GM12892 (cell line): ENCODE data around the gene GPR84.
A peak's percentile ranks its signal among the peaks of the same experiment; 100 is the strongest.

Source experiments
- DNase-seq: peaks from one replicate; pipeline ENCODE4 v3.0.0; 2011; ENCODE audit not compliant: insufficient read length
- FAIRE-seq: peaks from 2 replicates; lab custom pipeline; 2011; peaks lifted over from hg19 to GRCh38; lab: Jason Lieb, UNC
- POLR2A ChIP-seq: IDR thresholded peaks from 2 replicates; pipeline ENCODE4 v1.6.1; 2011; ENCODE audit warnings: low read depth, low read length, control low read depth
- POLR2AphosphoS5 ChIP-seq: IDR thresholded peaks from 2 replicates; pipeline ENCODE4 v1.6.1; 2011; ENCODE audit warnings: low read depth, low read length, control low read depth
- TAF1 ChIP-seq: IDR thresholded peaks from 2 replicates; pipeline ENCODE4 v1.6.1; 2011; ENCODE audit warnings: low read depth, mild to moderate bottlenecking, control low read depth, low read length, borderline replicate concordance

The GPR84 gene

DNA sequence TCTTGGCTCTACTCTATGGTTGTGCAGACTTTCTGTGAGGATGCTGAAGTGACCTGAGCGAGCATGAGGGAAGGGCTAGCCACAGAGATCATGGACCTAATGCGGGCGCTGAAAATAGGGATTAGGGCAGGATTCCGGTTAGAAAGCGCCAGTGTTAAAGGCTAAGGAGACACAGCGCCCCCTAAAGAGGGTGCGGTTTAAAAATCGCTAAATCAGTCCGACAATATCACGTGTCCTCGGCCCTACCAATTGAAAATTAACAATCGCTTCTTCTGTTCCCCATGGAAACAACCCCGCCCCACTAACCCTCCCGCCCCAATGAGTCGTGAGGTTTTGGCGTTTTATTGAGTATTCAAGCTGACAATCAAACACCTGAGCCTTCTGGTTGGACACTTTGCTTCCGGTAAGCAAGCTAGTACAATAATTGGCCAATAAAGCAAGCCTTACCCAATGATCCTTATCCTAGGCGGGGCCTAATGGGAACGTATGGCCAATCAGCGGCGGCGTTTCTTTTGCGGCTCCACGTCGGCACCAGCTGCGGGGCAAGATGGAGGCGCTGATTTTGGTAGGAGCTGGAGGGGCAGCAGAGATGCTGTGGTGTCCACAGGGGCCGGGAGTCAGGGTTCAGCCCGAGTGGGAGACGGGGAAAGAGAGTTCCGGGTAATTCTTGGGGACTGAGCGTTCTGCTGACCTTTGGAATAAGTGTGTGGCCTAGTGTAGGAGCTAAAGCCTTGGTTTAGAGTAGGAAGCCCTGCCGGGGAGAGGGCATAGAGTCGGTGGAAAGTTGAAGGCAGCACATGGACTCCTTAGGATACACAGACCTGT is 39.5 kb downstream of the GPR84 start, which contains the start of gene COPZ1:
TSS of gene COPZ1 (plus strand) at position 515 of the 825 bp plus-strand sequence. CDS start at position 548, 33 bp downstream.
- TF ChIP-seq TAF1 (peak; percentile 91), POLR2AphosphoS5 (peak; percentile 80; the same call in 1 of the 2 replicates), POLR2A (peak; percentile 87)
- DNase-seq (peak; percentile 85), FAIRE-seq (peak; percentile 89)

DNA sequence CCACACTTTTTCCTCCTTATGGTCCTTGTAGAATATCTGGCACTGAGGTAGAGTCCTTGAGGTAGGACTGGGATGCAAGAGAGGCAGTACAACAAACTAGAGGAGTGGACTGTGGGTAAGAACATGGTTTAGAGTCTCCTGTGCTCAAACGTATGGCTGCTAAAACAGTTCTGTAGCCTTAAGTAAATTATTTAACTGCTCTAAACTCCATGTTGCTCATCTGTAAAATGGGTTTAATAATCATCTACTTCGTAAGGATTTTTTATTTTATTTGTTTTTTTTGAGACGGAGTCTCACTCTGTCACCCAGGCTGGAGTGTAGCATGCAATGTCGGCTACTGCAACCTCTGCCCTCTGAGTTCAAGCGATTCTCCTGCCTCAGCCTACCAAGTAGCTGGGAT is 42.9 kb downstream of the GPR84 start:
- DNase-seq (no peak), FAIRE-seq (no peak)
- no peak for TF ChIP-seq POLR2A
- no peak for TF ChIP-seq TAF1
- no peak for TF ChIP-seq POLR2AphosphoS5
